Calu3 (cell line): ENCODE results near the gene IDH2. TPM values are rescaled to one million over a fixed set of nuclear protein-coding genes. Genes with fewer than 3 reads are reported as not detected.

Experiments
- BruUV-seq: library from RNA; stranded (reverse); fragments of 400-500 nt; replicated peaks from 2 replicates; lab custom pipeline; 2021; lab: Mats Ljungman, UMichigan
- CTCF ChIA-PET: fragments of 300-600 bp; sonication (Branson Sonifier 250); formaldehyde crosslinking; loops from one replicate; lab custom pipeline; 2022; ENCODE audit warnings: antibody characterized with exemption; lab: Charles Lee
- DNase-seq: peaks from one replicate; pipeline ENCODE4 v3.0.0; 2022
- H3K27ac Mint-ChIP-seq: one replicate; pipeline ENCODE4 v1.8.0; 2022; ENCODE audit warnings: mixed read lengths; ENCODE audit not compliant: unreplicated experiment
- H3K27me3 Mint-ChIP-seq: one replicate; pipeline ENCODE4 v1.8.0; 2022; ENCODE audit warnings: mixed read lengths; ENCODE audit not compliant: unreplicated experiment
- H3K36me3 Mint-ChIP-seq: one replicate; pipeline ENCODE4 v1.8.0; 2022; ENCODE audit warnings: mild to moderate bottlenecking, moderate library complexity, mixed read lengths; ENCODE audit not compliant: insufficient read depth, unreplicated experiment
- H3K4me1 Mint-ChIP-seq: one replicate; pipeline ENCODE4 v1.8.0; 2022; ENCODE audit warnings: mild to moderate bottlenecking, low read depth, mixed read lengths; ENCODE audit not compliant: unreplicated experiment
- H3K4me3 Mint-ChIP-seq: one replicate; pipeline ENCODE4 v1.8.0; 2022; ENCODE audit warnings: mild to moderate bottlenecking, low read depth, moderate library complexity, mixed read lengths; ENCODE audit not compliant: unreplicated experiment
- H3K9me3 Mint-ChIP-seq: one replicate; pipeline ENCODE4 v1.8.0; 2022; ENCODE audit warnings: low read depth, mixed read lengths; ENCODE audit not compliant: unreplicated experiment
- CTCF ChIP-seq: fragments of 200-600 bp; IDR thresholded peaks from one replicate; pipeline ENCODE4 v1.8.0; 2022; ENCODE audit warnings: antibody characterized with exemption; ENCODE audit not compliant: unreplicated experiment
- intact Hi-C: fragments of 100-400 bp; cut with micrococcal nuclease; formaldehyde crosslinking; loops from one replicate; pipeline ENCODE4 v1.10.0; 2022; ENCODE audit not compliant: unreplicated experiment
- total RNA-seq: library from RNA; stranded (reverse); gene quantifications from 2 replicates; pipeline ENCODE4 v1.2.3, GENCODE V29; 2022

The IDH2 gene
- total RNA-seq, 1 experiment from 2014 or later, result 108 TPM

GRCh38 chr15:90042766-90043529 lies 59.3 kb downstream of the IDH2 start:
- intact Hi-C loops, result no loop called here
- H3K36me3 Mint-ChIP-seq, result peaks cover 16% of the 10 kb centered on the region
- H3K27ac Mint-ChIP-seq, result no peak overlapping the region
- H3K9me3 Mint-ChIP-seq, result no peaks in the 10 kb centered on the region
- BruUV-seq, result no TSS peak
- no peak for TF ChIP-seq CTCF
- H3K4me3 Mint-ChIP-seq, result no peak overlapping the region
- peaks cover 51% of the 10 kb centered on the region for H3K4me1 Mint-ChIP-seq
- CTCF ChIA-PET, result no interaction called here
- no peak for DNase-seq
- no peaks in the 10 kb centered on the region for H3K27me3 Mint-ChIP-seq

- intact Hi-C loops, result no loop called here
- H3K4me1 Mint-ChIP-seq, result peaks cover 57% of the 10 kb centered on the region
- H3K4me3 Mint-ChIP-seq, result no peak overlapping the region
- BruUV-seq, result no TSS peak
- H3K36me3 Mint-ChIP-seq, result peaks cover 22% of the 10 kb centered on the region
- H3K27me3 Mint-ChIP-seq, result no peaks in the 10 kb centered on the region
- no peak overlapping the region for H3K27ac Mint-ChIP-seq
- no peak for TF ChIP-seq CTCF
- CTCF ChIA-PET, result interaction anchor here (0.9 kb wide), 1 partner anchor 13 kb away, joined by 3 read pairs; no protein-coding TSS in a partner anchor
- DNase-seq, result no peak
- H3K9me3 Mint-ChIP-seq, result no peaks in the 10 kb centered on the region
Observed at GRCh38 chr15:90042356-90042755, 59.9 kb downstream of the IDH2 start.

DNA sequence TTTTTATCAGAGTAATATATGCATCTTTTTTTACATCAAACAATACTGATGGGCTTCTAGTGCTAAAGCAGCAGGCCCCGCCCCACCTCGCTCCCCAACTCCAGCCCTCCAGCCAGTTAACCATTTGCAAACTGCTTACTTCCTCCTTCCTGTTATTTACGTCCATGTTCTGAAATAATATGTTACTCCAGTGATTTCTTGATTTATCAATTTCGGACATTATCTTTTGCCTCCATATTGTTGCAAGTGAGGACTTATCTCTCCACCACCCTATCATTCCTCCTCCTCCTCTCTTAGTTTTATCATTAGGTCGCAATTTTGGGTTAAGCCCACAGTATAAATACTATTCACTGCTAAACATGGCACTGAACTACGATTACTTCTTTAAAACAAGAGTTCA lies 61.6 kb downstream of the IDH2 start:
- H3K4me3 Mint-ChIP-seq, result no peak overlapping the region
- intact Hi-C loops, result no loop called here
- no TSS peak for BruUV-seq
- H3K4me1 Mint-ChIP-seq, result peaks cover 61% of the 10 kb centered on the region
- H3K27me3 Mint-ChIP-seq, result no peaks in the 10 kb centered on the region
- H3K36me3 Mint-ChIP-seq, result peaks cover 12% of the 10 kb centered on the region
- TF ChIP-seq CTCF, result no peak
- H3K27ac Mint-ChIP-seq, result no peak overlapping the region
- CTCF ChIA-PET, result no interaction called here
- no peak for DNase-seq
- no peaks in the 10 kb centered on the region for H3K9me3 Mint-ChIP-seq

GRCh38 chr15:90039996-90040395 lies 62.3 kb downstream of the IDH2 start:
- Mint-ChIP-seq H3K9me3 (no peaks in the 10 kb centered on the region), H3K27ac (no peak overlapping the region), H3K36me3 (peaks cover 17% of the 10 kb centered on the region), H3K27me3 (no peaks in the 10 kb centered on the region), H3K4me3 (no peak overlapping the region), H3K4me1 (peaks cover 61% of the 10 kb centered on the region)
- CTCF ChIA-PET, result no interaction called here
- BruUV-seq, result no TSS peak
- no peak for DNase-seq
- TF ChIP-seq CTCF, result no peak
- intact Hi-C loops, result no loop called here
